ENCODE measurements around the gene METRNL.

- TF ChIP-seq POLR2AphosphoS5 (IDR thresholded peaks at IDR 0.05; ENCODE audit: insufficient read depth in 1 of 2, low read depth in 1 of 2) (peak in 1 of 2 donors; percentile 84), POLR2A (IDR thresholded peaks at IDR 0.05) (peak in 1 of 2 donors; percentile 4)
- TF ChIP-seq, protein P1, sequence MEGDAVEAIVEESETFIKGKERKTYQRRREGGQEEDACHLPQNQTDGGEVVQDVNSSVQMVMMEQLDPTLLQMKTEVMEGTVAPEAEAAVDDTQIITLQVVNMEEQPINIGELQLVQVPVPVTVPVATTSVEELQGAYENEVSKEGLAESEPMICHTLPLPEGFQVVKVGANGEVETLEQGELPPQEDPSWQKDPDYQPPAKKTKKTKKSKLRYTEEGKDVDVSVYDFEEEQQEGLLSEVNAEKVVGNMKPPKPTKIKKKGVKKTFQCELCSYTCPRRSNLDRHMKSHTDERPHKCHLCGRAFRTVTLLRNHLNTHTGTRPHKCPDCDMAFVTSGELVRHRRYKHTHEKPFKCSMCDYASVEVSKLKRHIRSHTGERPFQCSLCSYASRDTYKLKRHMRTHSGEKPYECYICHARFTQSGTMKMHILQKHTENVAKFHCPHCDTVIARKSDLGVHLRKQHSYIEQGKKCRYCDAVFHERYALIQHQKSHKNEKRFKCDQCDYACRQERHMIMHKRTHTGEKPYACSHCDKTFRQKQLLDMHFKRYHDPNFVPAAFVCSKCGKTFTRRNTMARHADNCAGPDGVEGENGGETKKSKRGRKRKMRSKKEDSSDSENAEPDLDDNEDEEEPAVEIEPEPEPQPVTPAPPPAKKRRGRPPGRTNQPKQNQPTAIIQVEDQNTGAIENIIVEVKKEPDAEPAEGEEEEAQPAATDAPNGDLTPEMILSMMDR (IDR thresholded peaks at IDR 0.05): no peak
These were observed 30.6 kb downstream of the METRNL start for GRCh38 chr17:83109793-83110645.
